ENCODE results near the gene HS3ST5. TPM values are rescaled to one million over a fixed set of nuclear protein-coding genes. Genes with fewer than 3 reads are reported as not detected.
"Not testable (repeated sequence)": the region's sequence is repeated elsewhere in the genome, so short reads cannot be mapped to it uniquely, and the experiment has no call there.

The HS3ST5 gene
- polyA plus RNA-seq, 3 donors: not detected

GRCh38 chr6:114218437-114219340 lies 124.1 kb downstream of the HS3ST5 start:
- Mint-ChIP-seq H3K27ac (no peak overlapping the region), H3K9me3 (peaks cover 2 to 8% (median 5%) of the 10 kb centered on the region in 7 donors), H3K4me3 (no peak overlapping the region), H3K36me3 (no peaks in the 10 kb centered on the region), H3K4me1 (no peaks in the 10 kb centered on the region), H3K27me3 (ENCODE audit: low read depth in 3 of 3) (no peaks in the 10 kb centered on the region)
- H3K36me3 ChIP-seq (replicated peaks in 1 of 2; ENCODE audit: control insufficient read depth in 1 of 2, insufficient read depth in 2 of 2, low read length in 2 of 2): no peaks in the 10 kb centered on the region
- no peak overlapping the region for H3K4me2 ChIP-seq (replicated peaks; ENCODE audit: extremely low read depth, low read length, poor library complexity, severe bottlenecking)
- WGBS (ENCODE audit: insufficient coverage): no CpG with 5 or more reads among the region's 8 CpGs
- no peaks in the 10 kb centered on the region for H3K4me1 ChIP-seq (ENCODE audit: control insufficient read depth in 1 of 2, insufficient read depth in 2 of 2, low read length in 2 of 2)
- DNase-seq: no peak
- H3K4me3 ChIP-seq (replicated peaks in 1 of 3; ENCODE audit: low read depth in 2 of 3, low read length in 3 of 3): no peak overlapping the region
- TF ChIP-seq, protein P1, sequence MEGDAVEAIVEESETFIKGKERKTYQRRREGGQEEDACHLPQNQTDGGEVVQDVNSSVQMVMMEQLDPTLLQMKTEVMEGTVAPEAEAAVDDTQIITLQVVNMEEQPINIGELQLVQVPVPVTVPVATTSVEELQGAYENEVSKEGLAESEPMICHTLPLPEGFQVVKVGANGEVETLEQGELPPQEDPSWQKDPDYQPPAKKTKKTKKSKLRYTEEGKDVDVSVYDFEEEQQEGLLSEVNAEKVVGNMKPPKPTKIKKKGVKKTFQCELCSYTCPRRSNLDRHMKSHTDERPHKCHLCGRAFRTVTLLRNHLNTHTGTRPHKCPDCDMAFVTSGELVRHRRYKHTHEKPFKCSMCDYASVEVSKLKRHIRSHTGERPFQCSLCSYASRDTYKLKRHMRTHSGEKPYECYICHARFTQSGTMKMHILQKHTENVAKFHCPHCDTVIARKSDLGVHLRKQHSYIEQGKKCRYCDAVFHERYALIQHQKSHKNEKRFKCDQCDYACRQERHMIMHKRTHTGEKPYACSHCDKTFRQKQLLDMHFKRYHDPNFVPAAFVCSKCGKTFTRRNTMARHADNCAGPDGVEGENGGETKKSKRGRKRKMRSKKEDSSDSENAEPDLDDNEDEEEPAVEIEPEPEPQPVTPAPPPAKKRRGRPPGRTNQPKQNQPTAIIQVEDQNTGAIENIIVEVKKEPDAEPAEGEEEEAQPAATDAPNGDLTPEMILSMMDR (IDR thresholded peaks at IDR 0.05): no peak
- H3K27ac ChIP-seq (ENCODE audit: low read depth in 1 of 2, low read length in 2 of 2): no peak overlapping the region
- H3K27me3 ChIP-seq (ENCODE audit: control insufficient read depth in 2 of 2, insufficient read depth in 2 of 2, low read length in 2 of 2): no peaks in the 10 kb centered on the region
- no peak overlapping the region for H2AFZ ChIP-seq (ENCODE audit: insufficient read depth, low read depth, low read length, poor library complexity, severe bottlenecking)
- intact Hi-C loops (cut with micrococcal nuclease): no loop called here
- peaks cover 5 to 9% of the 10 kb centered on the region in 2 donors for H3K9me3 ChIP-seq (replicated peaks in 1 of 2; ENCODE audit: control insufficient read depth in 1 of 2, insufficient read depth in 1 of 2, low read length in 2 of 2)
- H3K79me2 ChIP-seq (ENCODE audit: insufficient read depth, low read length): no peaks in the 10 kb centered on the region
- H3K9ac ChIP-seq (ENCODE audit: insufficient read depth, low read length, poor library complexity, severe bottlenecking): no peak overlapping the region
- H4K20me1 ChIP-seq (ENCODE audit: insufficient read depth, low read length): no peaks in the 10 kb centered on the region

GRCh38 chr6:114217996-114218395 lies 124.8 kb downstream of the HS3ST5 start:
- H3K9me3 ChIP-seq (replicated peaks in 1 of 2; ENCODE audit: control insufficient read depth in 1 of 2, insufficient read depth in 1 of 2, low read length in 2 of 2); H3K27ac ChIP-seq (ENCODE audit: low read depth in 1 of 2, low read length in 2 of 2); H3K4me1 Mint-ChIP-seq; H3K27me3 ChIP-seq (ENCODE audit: control insufficient read depth in 2 of 2, insufficient read depth in 2 of 2, low read length in 2 of 2); H3K27me3 Mint-ChIP-seq (ENCODE audit: low read depth in 3 of 3); H3K27ac Mint-ChIP-seq; H3K79me2 ChIP-seq (ENCODE audit: insufficient read depth, low read length); H3K9ac ChIP-seq (ENCODE audit: insufficient read depth, low read length, poor library complexity, severe bottlenecking); H4K20me1 ChIP-seq (ENCODE audit: insufficient read depth, low read length); H2AFZ ChIP-seq (ENCODE audit: insufficient read depth, low read depth, low read length, poor library complexity, severe bottlenecking); DNase-seq; H3K36me3 Mint-ChIP-seq; H3K36me3 ChIP-seq (replicated peaks in 1 of 2; ENCODE audit: control insufficient read depth in 1 of 2, insufficient read depth in 2 of 2, low read length in 2 of 2); H3K4me3 ChIP-seq (replicated peaks in 1 of 3; ENCODE audit: low read depth in 2 of 3, low read length in 3 of 3); H3K9me3 Mint-ChIP-seq; H3K4me1 ChIP-seq (ENCODE audit: control insufficient read depth in 1 of 2, insufficient read depth in 2 of 2, low read length in 2 of 2); H3K4me2 ChIP-seq (replicated peaks; ENCODE audit: extremely low read depth, low read length, poor library complexity, severe bottlenecking); H3K4me3 Mint-ChIP-seq; intact Hi-C loops (cut with micrococcal nuclease): not testable (repeated sequence)
- WGBS (ENCODE audit: insufficient coverage): 100% methylated on average over 3 of the region's 10 CpGs
